Hematopoietic multipotent progenitor cell treated with erythropoietin and hydrocortisone succinate and interleukin-3 and kit ligand, for 6 days (in vitro differentiated cells): ENCODE data around the gene CBS.
"Not testable (repeated sequence)": the region's sequence is repeated elsewhere in the genome, so short reads cannot be mapped to it uniquely, and the experiment has no call there.

ENCODE experiments used
- DNase-seq: peaks from one replicate; pipeline ENCODE4 v3.0.0-alpha.2; 2015

CBS gene

GRCh38 chr21:43075170-43076022 lies at the start of gene CBS:
Gene CBS (minus strand): TSS chr21:43075835. CDS start chr21:43072193, 3,642 bp downstream.
- DNase-seq = not testable (repeated sequence)

- DNase-seq = not testable (repeated sequence)
These were observed 40.3 kb upstream of the CBS start for GRCh38 chr21:43115956-43116355.

- not testable (repeated sequence) for DNase-seq
These were observed 38.8 kb upstream of the CBS start for GRCh38 chr21:43114483-43114882.

GRCh38 chr21:43109006-43109405 lies 33.4 kb upstream of the CBS start:
- DNase-seq = not testable (repeated sequence)

GRCh38 chr21:43108177-43108576 lies 32.5 kb upstream of the CBS start:
- DNase-seq = not testable (repeated sequence)

GRCh38 chr21:43107794-43108137 lies 32.1 kb upstream of the CBS start:
- not testable (repeated sequence) for DNase-seq

- peak; percentile 1 for DNase-seq
These were observed 31.5 kb upstream of the CBS start, which contains the start of gene U2AF1 for GRCh38 chr21:43106965-43107793. Gene U2AF1 (minus strand): TSS chr21:43107570. CDS start chr21:43107494, 76 bp downstream.

GRCh38 chr21:43104642-43105041 lies 29.0 kb upstream of the CBS start:
- not testable (repeated sequence) for DNase-seq

- not testable (repeated sequence) for DNase-seq
These were observed 26.6 kb upstream of the CBS start for GRCh38 chr21:43102281-43102680.

- DNase-seq = not testable (repeated sequence)
These were observed 26.0 kb upstream of the CBS start for GRCh38 chr21:43101676-43102075.

- DNase-seq = not testable (repeated sequence)
These were observed 25.4 kb upstream of the CBS start for GRCh38 chr21:43101000-43101399.

- DNase-seq = not testable (repeated sequence)
These were observed 16.5 kb upstream of the CBS start for GRCh38 chr21:43091979-43092614.

- not testable (repeated sequence) for DNase-seq
These were observed 15.3 kb upstream of the CBS start for GRCh38 chr21:43090947-43091346.

GRCh38 chr21:43089463-43089862 lies 13.8 kb upstream of the CBS start:
- DNase-seq = not testable (repeated sequence)

- DNase-seq = not testable (repeated sequence)
These were observed 7.1 kb upstream of the CBS start for GRCh38 chr21:43082587-43083300.

GRCh38 chr21:43076643-43077042 lies 1.0 kb upstream of the CBS start:
- not testable (repeated sequence) for DNase-seq

- not testable (repeated sequence) for DNase-seq
These were observed 495 bp upstream of the CBS start for GRCh38 chr21:43076023-43076637.

- DNase-seq = not testable (repeated sequence)
These were observed 1.1 kb downstream of the CBS start for GRCh38 chr21:43074401-43075169.

GRCh38 chr21:43072742-43073141 lies 2.9 kb downstream of the CBS start:
- not testable (repeated sequence) for DNase-seq

GRCh38 chr21:43069682-43070081 lies 6.0 kb downstream of the CBS start:
- not testable (repeated sequence) for DNase-seq

- DNase-seq = not testable (repeated sequence)
These were observed 7.6 kb downstream of the CBS start for GRCh38 chr21:43068065-43068464.
